B cell (primary cell): Measurements from ENCODE around the gene LCN2. TPM values are rescaled to one million over a fixed set of nuclear protein-coding genes. Genes with fewer than 3 reads are reported as not detected.

ENCODE experiments used
- ATAC-seq: fragments of 200-7000 bp; cut with Tn5 transposase; one replicate; pipeline ENCODE4 v1.10.0; 2021; ENCODE audit warnings: low read depth, mild to moderate bottlenecking, moderate number of reproducible peaks, moderate library complexity
- CTCF ChIA-PET: fragments of 350-600 bp; sonication (Branson Sonifier 250); formaldehyde crosslinking; loops from one replicate; lab custom pipeline; 2021; ENCODE audit warnings: antibody characterized with exemption, inconsistent platforms; lab: Charles Lee
- POLR2A ChIA-PET: fragments of 350-600 bp; sonication (Branson Sonifier 250); formaldehyde crosslinking; loops from one replicate; lab custom pipeline; 2021; ENCODE audit warnings: antibody characterized with exemption; lab: Charles Lee
- DNase-seq: peaks from one replicate; pipeline ENCODE4 v3.0.0; 2013
- H2AFZ ChIP-seq: 2 replicates; pipeline ENCODE4 v1.6.1; 2012; ENCODE audit warnings: mild to moderate bottlenecking, low read depth, low read length; ENCODE audit not compliant: insufficient read depth, poor library complexity, severe bottlenecking
- H3K27ac ChIP-seq, 2 donors: 1 replicate in 1 of 2; 2 replicates in 1 of 2; pipeline ENCODE4 v1.5.1; 2012 to 2013; ENCODE audit warnings: low read length in 2 of 2, mild to moderate bottlenecking in 2 of 2, moderate library complexity in 1 of 2
- H3K27me3 ChIP-seq, 4 experiments: fragments of 200-600 bp in 1 of 4; sonication (generic) in 1 of 4; replicated peaks in 1 of 4; 1 replicate in 2 of 4; 2 replicates in 2 of 4; pipeline versions ENCODE4 v1.6.1 to v1.7.0; 2013 to 2016; ENCODE audit warnings: low read length in 3 of 4, mild to moderate bottlenecking in 2 of 4, mixed read lengths in 1 of 4, moderate library complexity in 1 of 4; ENCODE audit not compliant: insufficient read depth in 4 of 4, control insufficient read depth in 3 of 4; ENCODE audit errors: control extremely low read depth in 1 of 4
- H3K36me3 ChIP-seq, 2 experiments: replicated peaks in 1 of 2; 1 replicate in 1 of 2; 2 replicates in 1 of 2; pipeline versions ENCODE4 v1.6.1 to v1.7.1; 2013; ENCODE audit warnings: low read length in 1 of 2; ENCODE audit not compliant: insufficient read depth in 2 of 2, control insufficient read depth in 1 of 2; ENCODE audit errors: control extremely low read depth in 1 of 2, extremely low read depth in 1 of 2
- H3K4me1 ChIP-seq, 2 donors: fragments of 200-600 bp in 1 of 2; sonication (generic) in 1 of 2; 1 replicate in 1 of 2; 2 replicates in 1 of 2; pipeline versions ENCODE4 v1.5.1 to v1.6.1; 2013 to 2017; ENCODE audit warnings: low read length in 2 of 2; ENCODE audit not compliant: control insufficient read depth in 2 of 2, insufficient read depth in 2 of 2
- H3K4me2 ChIP-seq: replicated peaks from 2 replicates; pipeline ENCODE3; 2012; ENCODE audit warnings: mild to moderate bottlenecking, low read depth, low read length; ENCODE audit not compliant: poor library complexity, severe bottlenecking
- H3K4me3 ChIP-seq, 5 experiments: fragments of 200-600 bp in 1 of 5; sonication (generic) in 1 of 5; 1 replicate in 3 of 5; 2 replicates in 2 of 5; pipeline versions ENCODE4 v1.5.1 to v1.7.0; 2011 to 2016; ENCODE audit warnings: low read length in 4 of 5, mild to moderate bottlenecking in 4 of 5, low read depth in 2 of 5, control low read depth in 1 of 5, moderate library complexity in 1 of 5; ENCODE audit not compliant: insufficient read depth in 1 of 5; ENCODE audit errors: control extremely low read depth in 1 of 5, extremely low read depth in 1 of 5
- H3K79me2 ChIP-seq: fragments of 200-600 bp; sonication (generic); one replicate; pipeline ENCODE4 v1.6.0; 2016; ENCODE audit warnings: low read length; ENCODE audit not compliant: control insufficient read depth, insufficient read depth
- H3K9ac ChIP-seq: fragments of 200-600 bp; sonication (generic); 2 replicates; pipeline ENCODE4 v1.6.1; 2017; ENCODE audit warnings: mild to moderate bottlenecking, low read length, moderate library complexity
- H3K9me3 ChIP-seq, 3 donors: one replicate each; pipeline versions ENCODE4 v1.6.1 to v1.7.1; 2013; ENCODE audit warnings: low read length in 2 of 3; ENCODE audit not compliant: control insufficient read depth in 2 of 3, insufficient read depth in 1 of 3; ENCODE audit errors: control extremely low read depth in 1 of 3
- H4K20me1 ChIP-seq: 2 replicates; pipeline ENCODE4 v1.6.0; 2012; ENCODE audit warnings: mild to moderate bottlenecking, low read length; ENCODE audit not compliant: insufficient read depth, control insufficient read depth, poor library complexity, severe bottlenecking
- H3K27ac Mint-ChIP-seq: one replicate; pipeline ENCODE4 v1.8.0; 2021; ENCODE audit warnings: mixed read lengths
- H3K27me3 Mint-ChIP-seq: one replicate; pipeline ENCODE4 v1.8.0; 2021; ENCODE audit warnings: mixed read lengths
- H3K4me1 Mint-ChIP-seq: one replicate; pipeline ENCODE4 v1.8.0; 2021; ENCODE audit warnings: mixed read lengths
- H3K4me3 Mint-ChIP-seq: one replicate; pipeline ENCODE4 v1.8.0; 2021; ENCODE audit warnings: mixed read lengths
- H3K9me3 Mint-ChIP-seq: one replicate; pipeline ENCODE4 v1.8.0; 2022; ENCODE audit warnings: mixed read lengths; ENCODE audit not compliant: insufficient read depth
- CTCF ChIP-seq: fragments of 200-600 bp; IDR thresholded peaks from one replicate; pipeline ENCODE4 v1.8.0; 2022; ENCODE audit warnings: antibody characterized with exemption, mild to moderate bottlenecking
- EZH2 ChIP-seq: IDR thresholded peaks from 2 replicates; pipeline ENCODE4 v1.6.1; 2012; ENCODE audit warnings: borderline replicate concordance, low read depth, mild to moderate bottlenecking, moderate library complexity, low read length; ENCODE audit not compliant: insufficient read depth, poor library complexity, severe bottlenecking
- WGBS: methylation state at CpG from one replicate; pipeline ENCODE4 v1.1.5; 2013; ENCODE audit warnings: missing lambda C conversion rate; ENCODE audit not compliant: insufficient coverage; 5-methylcytosine and 5-hydroxymethylcytosine counted together
- intact Hi-C: fragments of 100-400 bp; cut with micrococcal nuclease; formaldehyde crosslinking; loops from one replicate; pipeline ENCODE4 v1.10.0; 2022
- polyA plus RNA-seq: library from polyadenylated mRNA; depleted of rRNA; stranded (reverse); fragments of >200 nt; gene quantifications from 2 replicates; pipeline ENCODE4 v1.2.3, GENCODE V29; 2012
- total RNA-seq, 2 donors: library from RNA; stranded (reverse); fragments of 120-200 nt in 1 of 2; gene quantifications; 1 replicate in 1 of 2; 2 replicates in 1 of 2; pipeline versions ENCODE4 v1.2.3 to v1.2.4, GENCODE V29; 2013 to 2022

Gene LCN2
- total and polyA plus RNA-seq, 2 donors (not counting 1 experiment from before 2014, with no cell fraction given), result not detected

DNA sequence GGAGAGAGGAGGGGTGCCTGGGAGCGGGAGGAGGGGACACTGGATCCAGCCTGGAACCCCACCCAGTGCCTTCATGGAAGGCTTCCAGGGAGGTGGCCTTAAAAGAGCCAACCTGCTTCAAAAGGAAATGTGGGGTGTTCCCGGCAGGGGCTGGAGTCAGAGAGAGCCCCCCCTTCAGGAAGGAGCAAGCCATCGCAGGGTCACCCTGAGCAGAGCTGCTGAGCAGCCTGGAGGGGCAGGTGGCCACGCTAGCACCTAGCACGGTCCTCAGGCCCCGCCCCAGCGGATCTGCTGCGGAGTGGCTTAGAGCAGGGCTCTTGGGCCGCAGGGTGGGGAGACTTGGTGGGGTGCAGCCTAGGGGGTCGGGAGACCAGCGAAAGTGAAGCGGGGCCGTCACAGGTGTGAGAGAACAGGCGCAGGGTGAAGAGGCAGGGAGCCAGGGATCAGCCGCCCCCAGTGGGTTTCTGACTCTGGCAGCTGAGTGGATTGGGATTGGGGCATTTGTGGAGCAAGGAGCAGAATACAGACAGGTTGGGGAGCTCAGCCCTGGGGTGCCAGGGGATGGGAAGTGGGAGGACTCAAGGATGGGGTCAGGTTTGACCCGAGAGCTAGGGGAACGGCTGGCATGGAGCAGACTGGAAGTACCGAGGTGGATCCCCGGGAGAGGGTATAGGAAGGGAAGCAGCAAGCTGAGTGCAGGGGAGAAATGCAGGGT, 1.5 kb downstream of the LCN2 start:
- DNase-seq, result no peak
- H2AFZ ChIP-seq, result no peak overlapping the region
- no peaks in the 10 kb centered on the region for H4K20me1 ChIP-seq
- H3K27ac ChIP-seq, result no peak overlapping the region
- no peak overlapping the region for H3K4me3 ChIP-seq
- Mint-ChIP-seq H3K9me3 (no peaks in the 10 kb centered on the region), H3K4me3 (no peak overlapping the region), H3K27ac (peak overlapping the region; percentile 37), H3K27me3 (peaks cover 7% of the 10 kb centered on the region), H3K4me1 (no peaks in the 10 kb centered on the region)
- H3K4me1 ChIP-seq, result no peaks in the 10 kb centered on the region
- CTCF ChIA-PET, result interaction anchor here (1.6 kb wide), 1 partner anchor 33 kb away, joined by 4 read pairs; no protein-coding TSS in a partner anchor
- peak; percentile 20 for TF ChIP-seq CTCF
- TF ChIP-seq EZH2, result no peak
- no peak overlapping the region for H3K4me2 ChIP-seq
- H3K9me3 ChIP-seq, result no peaks in the 10 kb centered on the region
- no peaks in the 10 kb centered on the region for H3K79me2 ChIP-seq
- no peaks in the 10 kb centered on the region for H3K36me3 ChIP-seq
- intact Hi-C loops, result no loop called here
- no peak overlapping the region for H3K9ac ChIP-seq
- POLR2A ChIA-PET, result no interaction called here
- no peaks in the 10 kb centered on the region for H3K27me3 ChIP-seq
- peak; percentile 41 for ATAC-seq
- 81% methylated on average over 19 of the region's 19 CpGs for WGBS

- Histone ChIP-seq H3K4me2 (no peak overlapping the region), H3K27ac (no peak overlapping the region), H3K4me3 (no peak overlapping the region), H3K4me1 (no peaks in the 10 kb centered on the region), H4K20me1 (no peaks in the 10 kb centered on the region), H3K27me3 (no peaks in the 10 kb centered on the region), H3K9ac (no peak overlapping the region), H3K79me2 (no peaks in the 10 kb centered on the region), H3K36me3 (no peaks in the 10 kb centered on the region), H2AFZ (no peak overlapping the region), H3K9me3 (no peaks in the 10 kb centered on the region)
- ATAC-seq (no peak), DNase-seq (no peak)
- peak overlapping the region; percentile 37 for H3K27ac Mint-ChIP-seq
- ChIA-PET CTCF (interaction anchor here (1.6 kb wide), 1 partner anchor 34 kb away, joined by 4 read pairs; no protein-coding TSS in a partner anchor), POLR2A (no interaction called here)
- WGBS, result 94% methylated on average over 7 of the region's 18 CpGs
- H3K4me3 Mint-ChIP-seq, result no peak overlapping the region
- H3K27me3 Mint-ChIP-seq, result peaks cover 7% of the 10 kb centered on the region
- TF ChIP-seq CTCF, result no peak
- TF ChIP-seq EZH2, result no peak
- H3K4me1 Mint-ChIP-seq, result no peaks in the 10 kb centered on the region
- intact Hi-C loops, result no loop called here
- H3K9me3 Mint-ChIP-seq, result no peaks in the 10 kb centered on the region
These were observed 2.3 kb downstream of the LCN2 start for GRCh38 chr9:128151309-128152132.
